Kidney (tissue), 14 donors: ENCODE data around the gene MTERF1. TPM values are rescaled to one million over a fixed set of nuclear protein-coding genes. Genes with fewer than 3 reads are reported as not detected.

ENCODE experiments used
- DNase-seq, 5 donors: peaks; one replicate each; pipeline ENCODE4 v3.0.0-alpha.2; 2013 to 2020
- FAIRE-seq: peaks from 2 replicates; lab custom pipeline; 2012; peaks lifted over from hg19 to GRCh38; lab: Jason Lieb, UNC
- H3K27ac ChIP-seq, 2 donors: one replicate each; pipeline ENCODE4 v1.7.0; 2013; ENCODE audit warnings: low read depth in 2 of 2, low read length in 2 of 2, inconsistent platforms in 1 of 2
- H3K27me3 ChIP-seq: one replicate; pipeline ENCODE4 v1.7.1; 2013; ENCODE audit warnings: low read length, inconsistent platforms; ENCODE audit not compliant: control insufficient read depth, insufficient read depth
- H3K36me3 ChIP-seq, 3 donors: one replicate each; pipeline versions ENCODE4 v1.7.0 to v1.7.1; 2013; ENCODE audit warnings: low read length in 3 of 3, control low read depth in 1 of 3, inconsistent platforms in 1 of 3; ENCODE audit not compliant: insufficient read depth in 3 of 3, control insufficient read depth in 2 of 3
- H3K4me1 ChIP-seq, 3 donors: one replicate each; pipeline versions ENCODE4 v1.7.0 to v1.7.1; 2013; ENCODE audit warnings: low read length in 3 of 3, inconsistent platforms in 1 of 3, low read depth in 1 of 3; ENCODE audit not compliant: control insufficient read depth in 2 of 3, insufficient read depth in 2 of 3
- H3K4me3 ChIP-seq, 3 donors: one replicate each; pipeline versions ENCODE4 v1.7.0 to v1.8.1; 2013; ENCODE audit warnings: low read length in 3 of 3, control low read depth in 1 of 3, inconsistent platforms in 1 of 3
- H3K9ac ChIP-seq, 3 donors: one replicate each; pipeline versions ENCODE4 v1.7.0 to v1.7.1; 2013; ENCODE audit warnings: low read length in 3 of 3, control low read depth in 1 of 3, inconsistent platforms in 1 of 3
- H3K9me3 ChIP-seq, 3 donors: one replicate each; pipeline versions ENCODE4 v1.7.0 to v1.7.1; 2013; ENCODE audit warnings: low read length in 3 of 3, control low read depth in 1 of 3, inconsistent platforms in 1 of 3; ENCODE audit not compliant: control insufficient read depth in 2 of 3, insufficient read depth in 1 of 3
- intact Hi-C: fragments of 100-400 bp; cut with DNase I; formaldehyde crosslinking; loops from one replicate; pipeline ENCODE4 v1.11.1; 2022
- polyA plus RNA-seq: library from polyadenylated mRNA; stranded (reverse); fragments of 350-450 nt; fragmentation: Illumina TruSeq; extraction: RNeasy Lipid Tissue Mini Kit (QIAGEN cat#74804); gene quantifications from one replicate; pipeline ENCODE4 v1.2.3, GENCODE V29; 2014; ENCODE audit warnings: low read depth, low replicate concordance; ENCODE audit not compliant: insufficient read depth
- total RNA-seq: library from RNA; stranded (reverse); fragmentation: NEBNext Ultra II Directional; extraction: Animal tissue kit (Norgen Biotek cat#: 25700); gene quantifications from one replicate; pipeline ENCODE4 v1.2.1, GENCODE V29; 2021
- TF ChIP-seq, protein P1 (sequence below): IDR thresholded peaks from 3 replicates; pipeline ENCODE4 v1.5.1; 2012; ENCODE audit warnings: mild to moderate bottlenecking, moderate library complexity, borderline replicate concordance; ENCODE audit not compliant: insufficient read depth; ENCODE audit errors: extremely low read depth
- donor health status: control.
- donor health status: control.
- donor health status: control.
- donor health status: control.
- donor health status: control.
- donor health status: DM: yes; HTN: yes; CAD: no.
- donor health status: Normal renal cell carcinoma (clear cell type).

The MTERF1 gene
- total and polyA plus RNA-seq, 2 donors from 2014 or later = 10.1 to 14.6 TPM

DNA sequence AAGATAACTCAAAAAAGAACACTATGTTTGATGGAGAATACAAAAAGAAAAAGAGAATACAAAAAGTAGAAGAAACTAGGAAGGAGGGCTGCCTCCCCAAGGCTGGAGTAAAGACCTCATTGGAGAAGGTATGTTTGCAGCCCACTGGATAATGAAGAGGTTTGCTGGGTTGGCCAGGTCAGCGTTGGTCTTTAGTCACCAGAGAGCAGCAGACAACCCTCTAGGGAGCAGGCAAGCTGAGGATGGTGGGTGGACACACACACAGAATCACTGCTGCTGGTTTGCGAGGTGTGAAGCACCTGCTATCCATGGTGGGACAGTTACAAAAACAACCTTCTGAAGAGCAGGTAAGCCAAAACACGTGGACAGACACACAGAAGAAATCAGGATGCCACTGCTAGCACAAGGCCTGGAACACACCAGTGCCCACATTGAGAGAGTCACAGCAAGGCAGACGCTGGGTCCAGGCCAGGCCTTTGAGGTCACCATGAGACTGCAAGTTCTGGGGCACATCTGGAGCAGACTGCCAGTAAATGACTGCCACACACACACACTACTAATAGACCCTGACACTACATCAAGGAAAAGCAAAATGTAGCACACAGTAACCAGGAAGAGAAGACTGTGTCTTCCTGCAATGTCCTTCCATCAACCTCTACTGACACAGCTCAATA is 43.0 kb downstream of the MTERF1 start:
- intact Hi-C loops = no loop called here
- H3K9ac ChIP-seq = no peak overlapping the region
- H3K27ac ChIP-seq = no peak overlapping the region
- no peaks in the 10 kb centered on the region for H3K9me3 ChIP-seq
- no peak overlapping the region for H3K4me3 ChIP-seq
- TF ChIP-seq, protein P1, sequence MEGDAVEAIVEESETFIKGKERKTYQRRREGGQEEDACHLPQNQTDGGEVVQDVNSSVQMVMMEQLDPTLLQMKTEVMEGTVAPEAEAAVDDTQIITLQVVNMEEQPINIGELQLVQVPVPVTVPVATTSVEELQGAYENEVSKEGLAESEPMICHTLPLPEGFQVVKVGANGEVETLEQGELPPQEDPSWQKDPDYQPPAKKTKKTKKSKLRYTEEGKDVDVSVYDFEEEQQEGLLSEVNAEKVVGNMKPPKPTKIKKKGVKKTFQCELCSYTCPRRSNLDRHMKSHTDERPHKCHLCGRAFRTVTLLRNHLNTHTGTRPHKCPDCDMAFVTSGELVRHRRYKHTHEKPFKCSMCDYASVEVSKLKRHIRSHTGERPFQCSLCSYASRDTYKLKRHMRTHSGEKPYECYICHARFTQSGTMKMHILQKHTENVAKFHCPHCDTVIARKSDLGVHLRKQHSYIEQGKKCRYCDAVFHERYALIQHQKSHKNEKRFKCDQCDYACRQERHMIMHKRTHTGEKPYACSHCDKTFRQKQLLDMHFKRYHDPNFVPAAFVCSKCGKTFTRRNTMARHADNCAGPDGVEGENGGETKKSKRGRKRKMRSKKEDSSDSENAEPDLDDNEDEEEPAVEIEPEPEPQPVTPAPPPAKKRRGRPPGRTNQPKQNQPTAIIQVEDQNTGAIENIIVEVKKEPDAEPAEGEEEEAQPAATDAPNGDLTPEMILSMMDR = no peak
- DNase-seq (no peak), FAIRE-seq (no peak)
- H3K36me3 ChIP-seq = no peaks in the 10 kb centered on the region
- no peaks in the 10 kb centered on the region for H3K27me3 ChIP-seq
- H3K4me1 ChIP-seq = no peaks in the 10 kb centered on the region

DNA sequence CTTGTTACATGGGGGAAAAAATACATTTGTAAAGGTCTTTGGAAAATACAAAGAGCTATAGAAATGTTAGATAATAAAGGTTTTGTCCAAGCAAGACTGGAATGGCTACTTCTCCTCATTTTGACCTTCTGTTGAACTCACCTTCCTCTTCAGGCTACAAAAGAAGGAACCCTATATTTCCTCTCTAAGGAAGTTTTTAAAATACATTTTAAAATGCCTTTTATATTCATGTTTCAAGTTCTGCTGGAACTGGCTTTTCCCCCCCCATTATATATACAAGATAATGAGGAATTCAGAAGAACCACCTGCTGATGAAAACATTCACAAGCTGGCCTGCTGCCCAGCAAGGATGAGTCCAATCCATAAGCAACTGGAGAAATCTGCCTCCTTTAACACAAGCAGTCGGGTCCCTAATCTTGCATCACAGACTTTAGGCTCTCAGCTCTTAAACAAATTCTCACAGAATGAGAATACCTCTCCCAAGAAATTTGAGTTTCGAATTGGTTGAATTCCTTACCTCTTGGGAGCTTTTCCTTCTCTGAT is 44.6 kb downstream of the MTERF1 start:
- Histone ChIP-seq H3K27ac (no peak overlapping the region), H3K36me3 (no peaks in the 10 kb centered on the region), H3K4me3 (no peak overlapping the region), H3K27me3 (no peaks in the 10 kb centered on the region), H3K9me3 (no peaks in the 10 kb centered on the region), H3K4me1 (no peaks in the 10 kb centered on the region), H3K9ac (no peak overlapping the region)
- FAIRE-seq (no peak), DNase-seq (no peak)
- intact Hi-C loops = no loop called here
- TF ChIP-seq, protein P1 = no peak

DNA sequence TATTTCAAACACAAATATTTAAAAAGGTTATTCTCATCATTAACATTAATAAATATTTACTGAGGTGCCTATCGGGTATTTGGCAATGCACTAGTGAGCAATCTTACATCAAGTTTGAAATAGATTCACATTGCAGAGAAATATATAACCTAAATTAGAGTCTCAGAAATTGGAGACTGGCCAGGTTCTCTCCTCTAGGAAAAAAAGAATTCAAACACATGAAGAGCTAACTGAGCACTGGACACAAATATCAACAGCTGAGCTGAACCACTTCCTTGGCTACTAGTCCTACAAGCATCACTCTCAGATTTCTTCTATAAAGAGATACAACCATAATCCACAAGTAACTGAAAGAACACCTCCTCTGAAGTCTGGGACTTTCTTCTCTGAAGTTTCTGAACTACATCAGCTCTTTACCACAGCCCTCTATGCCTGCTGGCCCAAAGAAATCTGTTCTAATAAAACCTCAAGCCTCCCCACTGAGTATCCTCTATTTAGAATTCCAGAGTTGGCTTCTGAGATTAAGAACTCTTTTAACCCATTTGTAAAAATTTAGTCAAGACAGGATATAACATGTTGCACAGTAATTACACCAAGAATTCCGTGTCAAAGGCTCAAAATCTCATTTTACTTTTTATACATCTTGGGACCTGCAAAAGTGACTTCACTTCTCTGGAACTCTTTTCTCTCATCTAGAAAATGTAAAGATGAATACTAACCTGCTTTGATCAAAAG is 45.2 kb downstream of the MTERF1 start:
- H3K4me3 ChIP-seq = no peak overlapping the region
- no peaks in the 10 kb centered on the region for H3K4me1 ChIP-seq
- intact Hi-C loops = no loop called here
- no peaks in the 10 kb centered on the region for H3K9me3 ChIP-seq
- no peak overlapping the region for H3K9ac ChIP-seq
- H3K36me3 ChIP-seq = no peaks in the 10 kb centered on the region
- no peak overlapping the region for H3K27ac ChIP-seq
- FAIRE-seq (no peak), DNase-seq (no peak)
- no peaks in the 10 kb centered on the region for H3K27me3 ChIP-seq
- TF ChIP-seq, protein P1 = no peak
